Ovary (tissue), 9 donors: ENCODE results near the gene DDX56. TPM values are rescaled to one million over a fixed set of nuclear protein-coding genes. Genes with fewer than 3 reads are reported as not detected.

Experiments
- DNase-seq, 5 donors: peaks; one replicate each; pipeline ENCODE4 v3.0.0-alpha.2; 2019 to 2020
- H3K27ac ChIP-seq, 2 donors: fragments of 200-600 bp; one replicate each; pipeline versions ENCODE4 v1.5.1 to v1.8.0; 2019 to 2022
- H3K27me3 ChIP-seq: fragments of 200-600 bp; one replicate; pipeline ENCODE4 v1.8.0; 2022
- H3K36me3 ChIP-seq: fragments of 200-600 bp; sonication (generic); one replicate; pipeline ENCODE4 v1.5.1; 2019
- H3K4me1 ChIP-seq: one replicate; pipeline ENCODE4 v1.8.1; 2013; ENCODE audit warnings: mild to moderate bottlenecking, moderate library complexity; ENCODE audit not compliant: insufficient read depth
- H3K4me3 ChIP-seq: fragments of 200-600 bp; sonication (generic); one replicate; pipeline ENCODE4 v1.5.1; 2017
- H3K9me3 ChIP-seq, 2 donors: fragments of 200-600 bp in 1 of 2; sonication (generic) in 1 of 2; one replicate each; pipeline versions ENCODE4 v1.5.1 to v1.8.1; 2013 to 2019; ENCODE audit warnings: mild to moderate bottlenecking in 1 of 2, moderate library complexity in 1 of 2
- EP300 ChIP-seq: sonication (generic); formaldehyde crosslinking; IDR thresholded peaks from one replicate; pipeline ENCODE4 v1.6.1; 2017; ENCODE audit warnings: antibody characterized with exemption
- POLR2A ChIP-seq: fragments of 450-650 bp; IDR thresholded peaks from one replicate; pipeline ENCODE4 v1.6.1; 2017; ENCODE audit warnings: antibody characterized with exemption, mild to moderate bottlenecking, moderate library complexity
- WGBS, 3 donors: extraction: QIAGEN DNeasy Blood & Tissue Kit in 1 of 3; methylation state at CpG; one replicate each; pipeline versions ENCODE4 v1.1.5 to v1.1.7; 2013 to 2017; 5-methylcytosine and 5-hydroxymethylcytosine counted together
- intact Hi-C, 4 donors: fragments of 100-400 bp; cut with DNase I; formaldehyde crosslinking; loops; one replicate each; pipeline versions ENCODE4 v1.11.0 to v1.15.1; 2022 to 2023
- polyA plus RNA-seq, 2 donors: library from polyadenylated mRNA; stranded (reverse); fragments of 200-250 nt in 1 of 2; fragments of 350-450 nt in 1 of 2; fragmentation: Illumina TruSeq in 1 of 2; extraction: RNeasy Lipid Tissue Mini Kit (QIAGEN cat#74804) in 1 of 2; gene quantifications; one replicate each; pipeline ENCODE4 v1.2.3, GENCODE V29; 2013 to 2014
- total RNA-seq, 7 donors: library from RNA; depleted of rRNA in 2 of 7; stranded (reverse); fragments of >200 nt in 2 of 7; fragmentation: NEBNext Ultra II Directional in 3 of 7; extraction: Animal tissue kit (Norgen Biotek cat#: 25700) in 3 of 7; gene quantifications; one replicate each; pipeline versions ENCODE4 v1.1.0 to v1.2.4, GENCODE V29; 2016 to 2023
- TF ChIP-seq, protein P1 (sequence below), 3 donors: fragments of 450-650 bp in 2 of 3; fragments of 200-600 bp in 1 of 3; IDR thresholded peaks; one replicate each; pipeline versions ENCODE4 v1.5.1 to v1.8.0; 2016 to 2022; ENCODE audit warnings: antibody characterized with exemption in 3 of 3, mild to moderate bottlenecking in 1 of 3
- donor health status: DM: no; HTN: no; CAD: no; lungs with moderate emphysema.
- donor health status: DM: no; HTN: no; CAD: no.
- donor health status: Bipolar disorder and iron deficiency.
- donor health status: DM: yes; HTN: yes; CAD: no.
- donor health status: DM: no; HTN: no; CAD: no.
- donor health status: DM: yes; HTN: yes; CAD: no.

The DDX56 gene
- total and polyA plus RNA-seq, 9 donors, result 33.6 to 78.4 (median 51.5) TPM

DNA sequence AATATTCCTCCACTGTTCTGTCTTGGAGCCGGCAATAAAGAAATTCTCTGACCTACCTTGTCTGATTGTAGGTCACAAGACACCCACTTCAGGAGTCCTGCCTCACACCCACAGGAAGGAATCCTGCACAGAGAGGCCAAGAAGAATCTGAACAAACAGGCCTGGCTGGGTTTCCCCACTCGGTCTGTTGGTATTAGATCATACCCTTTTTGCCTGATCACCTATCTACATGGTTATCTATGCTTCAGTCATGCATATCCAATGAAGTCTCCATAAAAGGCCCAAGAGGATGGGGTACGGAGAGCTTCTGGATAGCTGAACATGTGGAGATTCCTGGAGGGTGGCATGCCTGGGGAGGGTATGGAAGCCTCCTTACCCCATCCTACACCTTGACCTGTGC lies 45.0 kb upstream of the DDX56 start:
- no peak overlapping the region for H3K27ac ChIP-seq
- no peak overlapping the region for H3K4me3 ChIP-seq
- intact Hi-C loops, result no loop called here
- no peaks in the 10 kb centered on the region for H3K36me3 ChIP-seq
- H3K4me1 ChIP-seq, result peaks cover 11% of the 10 kb centered on the region
- no peaks in the 10 kb centered on the region for H3K27me3 ChIP-seq
- DNase-seq, result no peak
- no peaks in the 10 kb centered on the region for H3K9me3 ChIP-seq
- no peak for TF ChIP-seq EP300
- TF ChIP-seq, protein P1, sequence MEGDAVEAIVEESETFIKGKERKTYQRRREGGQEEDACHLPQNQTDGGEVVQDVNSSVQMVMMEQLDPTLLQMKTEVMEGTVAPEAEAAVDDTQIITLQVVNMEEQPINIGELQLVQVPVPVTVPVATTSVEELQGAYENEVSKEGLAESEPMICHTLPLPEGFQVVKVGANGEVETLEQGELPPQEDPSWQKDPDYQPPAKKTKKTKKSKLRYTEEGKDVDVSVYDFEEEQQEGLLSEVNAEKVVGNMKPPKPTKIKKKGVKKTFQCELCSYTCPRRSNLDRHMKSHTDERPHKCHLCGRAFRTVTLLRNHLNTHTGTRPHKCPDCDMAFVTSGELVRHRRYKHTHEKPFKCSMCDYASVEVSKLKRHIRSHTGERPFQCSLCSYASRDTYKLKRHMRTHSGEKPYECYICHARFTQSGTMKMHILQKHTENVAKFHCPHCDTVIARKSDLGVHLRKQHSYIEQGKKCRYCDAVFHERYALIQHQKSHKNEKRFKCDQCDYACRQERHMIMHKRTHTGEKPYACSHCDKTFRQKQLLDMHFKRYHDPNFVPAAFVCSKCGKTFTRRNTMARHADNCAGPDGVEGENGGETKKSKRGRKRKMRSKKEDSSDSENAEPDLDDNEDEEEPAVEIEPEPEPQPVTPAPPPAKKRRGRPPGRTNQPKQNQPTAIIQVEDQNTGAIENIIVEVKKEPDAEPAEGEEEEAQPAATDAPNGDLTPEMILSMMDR (IDR thresholded peaks at IDR 0.05), result no peak
- TF ChIP-seq POLR2A, result no peak
- 92 to 95% (median 94%) methylated on average over 3 of the region's 3 CpGs for WGBS, 3 donors

DNA sequence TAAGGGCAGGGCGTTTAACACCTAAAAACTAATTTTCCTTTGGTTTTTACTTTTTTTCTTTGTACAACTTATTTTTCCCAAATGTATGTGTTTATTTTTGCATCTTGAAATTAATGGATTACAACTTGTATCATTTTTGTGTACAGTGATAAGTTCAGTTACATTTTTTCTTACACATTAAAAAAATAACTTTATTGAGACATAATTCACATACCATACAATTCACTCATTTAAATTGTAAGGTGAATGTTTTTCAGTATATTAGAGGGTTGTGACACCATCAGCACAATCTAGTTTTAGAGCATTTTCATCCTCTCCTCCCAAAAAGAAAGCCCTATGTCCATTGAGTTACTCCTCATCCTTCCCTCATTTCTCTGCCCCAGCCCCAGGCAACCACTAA lies 44.3 kb upstream of the DDX56 start:
- WGBS, 3 donors, result 92 to 97% (median 93%) methylated on average over 1 of the region's 1 CpG
- intact Hi-C loops, result no loop called here
- Histone ChIP-seq H3K9me3 (no peaks in the 10 kb centered on the region), H3K4me1 (peaks cover 10% of the 10 kb centered on the region), H3K4me3 (no peak overlapping the region), H3K36me3 (no peaks in the 10 kb centered on the region), H3K27ac (no peak overlapping the region), H3K27me3 (no peaks in the 10 kb centered on the region)
- DNase-seq, result no peak
- no peak for TF ChIP-seq POLR2A
- no peak for TF ChIP-seq EP300
- TF ChIP-seq, protein P1 (IDR thresholded peaks at IDR 0.05), result no peak

DNA sequence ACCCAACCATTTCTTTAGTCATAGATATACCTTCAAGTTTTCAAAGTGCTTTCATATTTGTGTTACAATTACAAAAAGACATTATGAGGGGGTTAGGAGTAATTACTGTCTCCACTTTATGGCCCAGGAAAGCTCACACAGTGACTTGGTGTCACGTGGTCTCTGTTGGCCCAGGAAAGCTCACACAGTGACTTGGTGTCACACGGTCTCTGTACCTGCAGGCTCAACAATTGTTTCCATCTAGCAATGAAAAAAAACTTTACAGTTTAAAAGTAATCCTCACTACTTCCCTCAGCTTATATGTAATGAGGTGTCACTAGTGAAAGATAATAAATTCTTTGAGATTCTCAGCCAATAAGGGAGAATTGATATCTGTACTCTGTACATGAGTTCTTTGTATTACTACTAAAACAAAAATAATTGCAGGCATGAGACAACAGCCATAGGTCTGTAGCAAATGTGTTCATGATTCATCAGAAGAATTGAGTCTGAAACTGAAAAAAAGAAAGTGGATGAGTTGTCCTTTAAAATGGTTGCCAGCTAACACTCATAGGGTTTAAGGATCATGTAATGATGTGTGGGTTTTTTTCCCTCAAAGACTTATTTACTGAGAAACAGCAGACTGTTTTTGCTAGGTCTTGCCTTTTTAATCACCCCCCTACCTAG lies 43.6 kb upstream of the DDX56 start:
- intact Hi-C loops, result no loop called here
- Histone ChIP-seq H3K27ac (no peak overlapping the region), H3K36me3 (no peaks in the 10 kb centered on the region), H3K27me3 (no peaks in the 10 kb centered on the region), H3K4me1 (peaks cover 7% of the 10 kb centered on the region), H3K4me3 (no peak overlapping the region), H3K9me3 (no peaks in the 10 kb centered on the region)
- no peak for DNase-seq
- 88 to 89% (median 89%) methylated on average over 2 of the region's 2 CpGs for WGBS, 3 donors
- TF ChIP-seq POLR2A (no peak), EP300 (no peak)
- TF ChIP-seq, protein P1 (IDR thresholded peaks at IDR 0.05), result no peak

DNA sequence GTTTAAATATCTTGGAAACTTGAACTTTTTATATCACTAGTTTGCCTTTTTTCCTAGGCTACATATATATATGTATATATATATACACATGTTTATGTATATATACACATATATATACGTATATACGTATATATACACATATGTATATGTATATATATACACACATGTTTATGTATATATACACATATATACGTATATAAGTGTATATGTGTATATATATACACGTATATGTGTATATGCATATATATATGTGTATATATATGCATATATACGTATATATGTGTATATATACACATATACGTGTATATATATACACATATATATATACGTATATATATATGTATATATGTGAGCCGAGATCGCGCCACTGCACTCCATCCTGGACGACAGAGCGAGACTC lies 42.8 kb upstream of the DDX56 start:
- no peak for DNase-seq
- intact Hi-C loops, result no loop called here
- H3K27me3 ChIP-seq, result no peaks in the 10 kb centered on the region
- no peak overlapping the region for H3K4me3 ChIP-seq
- H3K4me1 ChIP-seq, result peaks cover 7% of the 10 kb centered on the region
- H3K9me3 ChIP-seq, result no peaks in the 10 kb centered on the region
- 88 to 89% (median 88%) methylated on average over 12 of the region's 12 CpGs for WGBS, 3 donors
- TF ChIP-seq POLR2A, result no peak
- TF ChIP-seq, protein P1 (IDR thresholded peaks at IDR 0.05), result no peak
- TF ChIP-seq EP300, result no peak
- H3K36me3 ChIP-seq, result no peaks in the 10 kb centered on the region
- no peak overlapping the region for H3K27ac ChIP-seq
